Right lobe of liver (tissue), 4 donors: ENCODE results near the gene ARRDC5.

Source experiments
- POLR2A ChIP-seq: fragments of 450-650 bp; IDR thresholded peaks from one replicate; pipeline ENCODE4 v1.6.1; 2017; ENCODE audit warnings: antibody characterized with exemption, mild to moderate bottlenecking
- TF ChIP-seq, protein P1 (sequence below), 4 donors: fragments of 200-600 bp in 3 of 4; fragments of 450-650 bp in 1 of 4; IDR thresholded peaks; one replicate each; pipeline versions ENCODE4 v1.5.1 to v1.8.0; 2016 to 2022; ENCODE audit warnings: antibody characterized with exemption in 4 of 4, mild to moderate bottlenecking in 2 of 4
- donor health status: DM: no; HTN: no; CAD: no.
- donor health status: DM: no; HTN: no; CAD: no.
- donor health status: DM: no; HTN: yes; CAD: no.

DNA sequence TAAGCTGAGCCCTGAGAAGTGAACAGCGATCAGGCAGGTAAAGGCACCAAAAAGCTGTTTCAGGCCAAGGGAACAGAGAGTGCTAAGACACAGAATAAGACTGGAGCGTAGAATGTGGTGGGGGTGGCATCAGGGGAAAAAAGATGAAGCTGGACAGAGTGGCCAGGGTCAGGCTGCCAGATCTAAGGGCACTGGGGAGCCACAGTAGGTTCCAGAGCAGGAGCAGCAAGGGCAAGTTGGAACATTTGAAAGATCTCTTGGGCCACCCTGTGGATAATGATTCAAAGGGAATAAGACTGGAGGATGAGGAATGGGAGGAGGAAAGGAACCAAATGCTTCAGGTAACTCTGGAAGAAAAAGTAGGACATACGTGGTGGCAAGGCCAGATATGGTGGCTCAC lies 28.8 kb downstream of the ARRDC5 start:
- TF ChIP-seq, protein P1, sequence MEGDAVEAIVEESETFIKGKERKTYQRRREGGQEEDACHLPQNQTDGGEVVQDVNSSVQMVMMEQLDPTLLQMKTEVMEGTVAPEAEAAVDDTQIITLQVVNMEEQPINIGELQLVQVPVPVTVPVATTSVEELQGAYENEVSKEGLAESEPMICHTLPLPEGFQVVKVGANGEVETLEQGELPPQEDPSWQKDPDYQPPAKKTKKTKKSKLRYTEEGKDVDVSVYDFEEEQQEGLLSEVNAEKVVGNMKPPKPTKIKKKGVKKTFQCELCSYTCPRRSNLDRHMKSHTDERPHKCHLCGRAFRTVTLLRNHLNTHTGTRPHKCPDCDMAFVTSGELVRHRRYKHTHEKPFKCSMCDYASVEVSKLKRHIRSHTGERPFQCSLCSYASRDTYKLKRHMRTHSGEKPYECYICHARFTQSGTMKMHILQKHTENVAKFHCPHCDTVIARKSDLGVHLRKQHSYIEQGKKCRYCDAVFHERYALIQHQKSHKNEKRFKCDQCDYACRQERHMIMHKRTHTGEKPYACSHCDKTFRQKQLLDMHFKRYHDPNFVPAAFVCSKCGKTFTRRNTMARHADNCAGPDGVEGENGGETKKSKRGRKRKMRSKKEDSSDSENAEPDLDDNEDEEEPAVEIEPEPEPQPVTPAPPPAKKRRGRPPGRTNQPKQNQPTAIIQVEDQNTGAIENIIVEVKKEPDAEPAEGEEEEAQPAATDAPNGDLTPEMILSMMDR (IDR thresholded peaks at IDR 0.05): no peak
- no peak for TF ChIP-seq POLR2A
